GM18517 (cell line): ENCODE measurements around the gene SLC50A1.
"Not testable (repeated sequence)": the region's sequence is repeated elsewhere in the genome, so short reads cannot be mapped to it uniquely, and the experiment has no call there.

ENCODE experiments used
- ATAC-seq: cut with Tn5 transposase; IDR thresholded peaks from one replicate; pipeline ENCODE4 v1.9.1; 2021; ENCODE audit warnings: mild to moderate bottlenecking, moderate library complexity; ENCODE audit not compliant: unreplicated experiment

Gene SLC50A1

GRCh38 chr1:155134322-155134721, 1.3 kb upstream of the SLC50A1 start:
- no peak for ATAC-seq

- ATAC-seq, result no peak
Observed at GRCh38 chr1:155134880-155135414, 705 bp upstream of the SLC50A1 start.

- no peak for ATAC-seq
Observed at GRCh38 chr1:155136748-155137147, 1.1 kb downstream of the SLC50A1 start.

GRCh38 chr1:155137154-155137949, 1.7 kb downstream of the SLC50A1 start:
- ATAC-seq, result no peak

GRCh38 chr1:155139895-155140629, 4.4 kb downstream of the SLC50A1 start, which contains the start of gene DPM3:
Gene DPM3 (minus strand): TSS chr1:155140531. CDS start chr1:155140240, 291 bp downstream.
- no peak for ATAC-seq

- no peak for ATAC-seq
Observed at GRCh38 chr1:155140630-155140953, 4.9 kb downstream of the SLC50A1 start.

- ATAC-seq, result no peak
Observed at GRCh38 chr1:155141749-155142148, 6.1 kb downstream of the SLC50A1 start.

GRCh38 chr1:155145491-155145890, 9.8 kb downstream of the SLC50A1 start:
- ATAC-seq, result no peak

GRCh38 chr1:155155996-155156643, 20.5 kb downstream of the SLC50A1 start:
- ATAC-seq, result not testable (repeated sequence)

- ATAC-seq, result no peak
Observed at GRCh38 chr1:155158991-155159390, 23.3 kb downstream of the SLC50A1 start.

GRCh38 chr1:155160128-155160527, 24.5 kb downstream of the SLC50A1 start:
- ATAC-seq, result no peak

- ATAC-seq, result not testable (repeated sequence)
Observed at GRCh38 chr1:155162631-155163030, 27.0 kb downstream of the SLC50A1 start.

- ATAC-seq, result not testable (repeated sequence)
Observed at GRCh38 chr1:155163785-155164184, 28.1 kb downstream of the SLC50A1 start.

GRCh38 chr1:155164625-155165024, 29.0 kb downstream of the SLC50A1 start:
- not testable (repeated sequence) for ATAC-seq

- ATAC-seq, result no peak
Observed at GRCh38 chr1:155166051-155166470, 30.4 kb downstream of the SLC50A1 start.

GRCh38 chr1:155166471-155167165, 31.0 kb downstream of the SLC50A1 start:
- ATAC-seq, result no peak

GRCh38 chr1:155167166-155168104, 31.8 kb downstream of the SLC50A1 start:
- no peak for ATAC-seq

- ATAC-seq, result not testable (repeated sequence)
Observed at GRCh38 chr1:155168105-155168445, 32.4 kb downstream of the SLC50A1 start.

GRCh38 chr1:155168456-155169210, 33.0 kb downstream of the SLC50A1 start:
- no peak for ATAC-seq
